ENCODE data around the gene SMIM20.

The SMIM20 gene

GRCh38 chr4:25955705-25956104, 41.7 kb downstream of the SMIM20 start:
- DNase-seq (ENCODE audit: low spot score) = no peak

- no peak for DNase-seq (ENCODE audit: low spot score)
Measured at GRCh38 chr4:25956260-25956659, 42.2 kb downstream of the SMIM20 start.

GRCh38 chr4:25958110-25958509, 44.1 kb downstream of the SMIM20 start:
- no peak for DNase-seq (ENCODE audit: low spot score)

- DNase-seq (ENCODE audit: low spot score) = no peak
Measured at GRCh38 chr4:25962393-25962792, 48.4 kb downstream of the SMIM20 start.

- DNase-seq (ENCODE audit: low spot score) = no peak
Measured at GRCh38 chr4:25965629-25966028, 51.6 kb downstream of the SMIM20 start.

GRCh38 chr4:25966171-25966570, 52.2 kb downstream of the SMIM20 start:
- DNase-seq (ENCODE audit: low spot score) = no peak

- DNase-seq (ENCODE audit: low spot score) = no peak
Measured at GRCh38 chr4:25969374-25970155, 55.5 kb downstream of the SMIM20 start.

GRCh38 chr4:25970226-25970675, 56.2 kb downstream of the SMIM20 start:
- DNase-seq (ENCODE audit: low spot score) = no peak

- DNase-seq (ENCODE audit: low spot score) = peak; percentile 77
Measured at GRCh38 chr4:25970691-25971432, 56.8 kb downstream of the SMIM20 start.

- no peak for DNase-seq (ENCODE audit: low spot score)
Measured at GRCh38 chr4:25972366-25972765, 58.3 kb downstream of the SMIM20 start.

- no peak for DNase-seq (ENCODE audit: low spot score)
Measured at GRCh38 chr4:25972984-25973745, 59.1 kb downstream of the SMIM20 start.

GRCh38 chr4:25976780-25977179, 62.8 kb downstream of the SMIM20 start:
- no peak for DNase-seq (ENCODE audit: low spot score)

- DNase-seq (ENCODE audit: low spot score) = no peak
Measured at GRCh38 chr4:25977397-25978170, 63.6 kb downstream of the SMIM20 start.

- DNase-seq (ENCODE audit: low spot score) = no peak
Measured at GRCh38 chr4:25978327-25978726, 64.3 kb downstream of the SMIM20 start.
